H1 (cell line): ENCODE results near the gene CDKN2AIP.

Source experiments
- BACH1 ChIP-seq: IDR thresholded peaks from 2 replicates; pipeline ENCODE4 v1.6.1; 2012; ENCODE audit warnings: low read length, improper control_type of control experiment
- CEBPB ChIP-seq: IDR thresholded peaks from 2 replicates; pipeline ENCODE4 v1.6.1; 2012; ENCODE audit warnings: low read depth, low read length
- CHD1 ChIP-seq: IDR thresholded peaks from 2 replicates; pipeline ENCODE4 v1.6.1; 2012; ENCODE audit warnings: low read depth, low read length, improper control_type of control experiment
- EGR1 ChIP-seq: IDR thresholded peaks from 2 replicates; pipeline ENCODE4 v1.6.1; 2011; ENCODE audit warnings: low read depth, low read length, borderline replicate concordance
- RFX5 ChIP-seq: IDR thresholded peaks from 2 replicates; pipeline ENCODE4 v1.6.1; 2011; ENCODE audit warnings: low read depth, low read length, improper control_type of control experiment, borderline replicate concordance
- TF ChIP-seq, protein P1 (sequence below), 3 experiments: IDR thresholded peaks; 1 replicate in 2 of 3; 2 replicates in 1 of 3; pipeline versions ENCODE4 v1.5.1 to v1.6.1; 2011; ENCODE audit warnings: low read length in 3 of 3, mild to moderate bottlenecking in 3 of 3, inconsistent platforms in 2 of 3, low read depth in 1 of 3, moderate library complexity in 1 of 3; ENCODE audit not compliant: insufficient read depth in 1 of 3; ENCODE audit errors: control extremely low read depth in 1 of 3

DNA sequence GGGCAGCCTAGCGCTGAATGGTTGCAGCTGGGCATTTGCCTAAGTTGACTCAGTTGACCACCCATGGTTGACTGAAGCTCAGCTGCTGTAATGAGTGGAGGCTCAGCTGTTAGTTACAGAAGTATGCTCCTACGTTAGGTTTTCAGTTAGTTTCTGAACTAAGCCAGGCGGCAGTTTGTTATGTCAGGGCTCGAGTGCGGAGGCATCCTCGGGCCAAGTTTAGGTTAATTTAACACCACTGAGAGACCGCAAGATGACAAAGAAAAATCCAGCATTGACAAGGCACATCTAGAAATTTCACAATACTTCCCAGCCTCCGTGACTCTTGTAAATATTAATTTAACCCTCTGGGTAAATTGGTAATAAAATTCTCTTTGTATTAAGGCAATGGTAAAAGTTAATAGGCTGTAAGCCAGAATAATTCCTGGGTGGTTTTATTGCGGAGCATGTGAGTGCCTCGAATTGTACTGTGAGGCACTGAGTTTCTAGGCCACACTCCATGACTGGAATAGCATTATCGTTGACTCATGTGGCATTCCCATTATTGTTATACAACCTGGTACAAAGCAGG, 33.1 kb upstream of the CDKN2AIP start:
- TF ChIP-seq CHD1 = no peak
- TF ChIP-seq, protein P1, sequence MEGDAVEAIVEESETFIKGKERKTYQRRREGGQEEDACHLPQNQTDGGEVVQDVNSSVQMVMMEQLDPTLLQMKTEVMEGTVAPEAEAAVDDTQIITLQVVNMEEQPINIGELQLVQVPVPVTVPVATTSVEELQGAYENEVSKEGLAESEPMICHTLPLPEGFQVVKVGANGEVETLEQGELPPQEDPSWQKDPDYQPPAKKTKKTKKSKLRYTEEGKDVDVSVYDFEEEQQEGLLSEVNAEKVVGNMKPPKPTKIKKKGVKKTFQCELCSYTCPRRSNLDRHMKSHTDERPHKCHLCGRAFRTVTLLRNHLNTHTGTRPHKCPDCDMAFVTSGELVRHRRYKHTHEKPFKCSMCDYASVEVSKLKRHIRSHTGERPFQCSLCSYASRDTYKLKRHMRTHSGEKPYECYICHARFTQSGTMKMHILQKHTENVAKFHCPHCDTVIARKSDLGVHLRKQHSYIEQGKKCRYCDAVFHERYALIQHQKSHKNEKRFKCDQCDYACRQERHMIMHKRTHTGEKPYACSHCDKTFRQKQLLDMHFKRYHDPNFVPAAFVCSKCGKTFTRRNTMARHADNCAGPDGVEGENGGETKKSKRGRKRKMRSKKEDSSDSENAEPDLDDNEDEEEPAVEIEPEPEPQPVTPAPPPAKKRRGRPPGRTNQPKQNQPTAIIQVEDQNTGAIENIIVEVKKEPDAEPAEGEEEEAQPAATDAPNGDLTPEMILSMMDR (IDR thresholded peaks at IDR 0.05; ENCODE audit: control extremely low read depth in 1 of 3, insufficient read depth in 1 of 3, low read depth in 1 of 3, low read length in 3 of 3) = no peak
- no peak for TF ChIP-seq EGR1
- TF ChIP-seq RFX5 = no peak
- no peak for TF ChIP-seq BACH1
- TF ChIP-seq CEBPB = no peak
